PC-3 (cell line): ENCODE measurements around the gene DENND1B. TPM values are rescaled to one million over a fixed set of nuclear protein-coding genes. Genes with fewer than 3 reads are reported as not detected.

Experiments used
- ATAC-seq: fragments of 200-7000 bp; cut with Tn5 transposase; 2 replicates; pipeline ENCODE4 v1.9.1; 2020; ENCODE audit warnings: mild to moderate bottlenecking, moderate library complexity
- BruUV-seq: library from RNA; stranded (reverse); fragments of 400-500 nt; replicated peaks from 2 replicates; lab custom pipeline; 2021; lab: Mats Ljungman, UMichigan
- CTCF ChIA-PET: fragments of 300-600 bp; sonication (Branson Sonifier 250); formaldehyde crosslinking; loops from one replicate; lab custom pipeline; 2022; ENCODE audit warnings: antibody characterized with exemption; lab: Charles Lee
- POLR2A ChIA-PET: fragments of 300-600 bp; sonication (Branson Sonifier 250); formaldehyde crosslinking; loops from one replicate; lab custom pipeline; 2022; ENCODE audit warnings: antibody characterized with exemption; ENCODE audit not compliant: unreplicated experiment; lab: Charles Lee
- DNase-seq: peaks from one replicate; pipeline ENCODE4 v3.0.0-alpha.2; 2015
- H2AFZ ChIP-seq: fragments of 300-600 bp; sonication (generic); 2 replicates; pipeline ENCODE4 v1.6.0; 2016; ENCODE audit warnings: antibody characterized with exemption, low read length
- H3F3A ChIP-seq: fragments of 300-600 bp; sonication (generic); one replicate; pipeline ENCODE4 v1.6.0; 2017; ENCODE audit warnings: antibody characterized with exemption, low read length, control low read depth, mild to moderate bottlenecking; ENCODE audit not compliant: unreplicated experiment
- H3K27ac ChIP-seq: fragments of 300-600 bp; sonication (generic); 2 replicates; pipeline ENCODE4 v1.5.1; 2016; ENCODE audit warnings: mild to moderate bottlenecking, low read length
- H3K27me3 ChIP-seq: fragments of 300-600 bp; sonication (generic); 2 replicates; pipeline ENCODE4 v1.6.1; 2016; ENCODE audit warnings: low read length, mixed read lengths
- H3K36me3 ChIP-seq: fragments of 300-600 bp; sonication (generic); 2 replicates; pipeline ENCODE4 v1.6.1; 2016; ENCODE audit warnings: low read depth, mixed run types, low read length, mixed read lengths
- H3K4me1 ChIP-seq: fragments of 300-600 bp; sonication (generic); 2 replicates; pipeline ENCODE4 v1.5.1; 2016; ENCODE audit warnings: low read length; ENCODE audit not compliant: insufficient read depth
- H3K4me2 ChIP-seq: fragments of 300-600 bp; sonication (generic); 2 replicates; pipeline ENCODE4 v1.6.0; 2016; ENCODE audit warnings: low read length
- H3K4me3 ChIP-seq: fragments of 300-600 bp; sonication (generic); 2 replicates; pipeline ENCODE4 v1.5.1; 2016; ENCODE audit warnings: mild to moderate bottlenecking, low read length, mixed read lengths
- H3K79me2 ChIP-seq: fragments of 300-600 bp; sonication (generic); 2 replicates; pipeline ENCODE4 v1.6.1; 2017; ENCODE audit warnings: low read length, mixed read lengths
- H3K9ac ChIP-seq: fragments of 300-600 bp; sonication (generic); 2 replicates; pipeline ENCODE4 v1.6.0; 2016; ENCODE audit warnings: mild to moderate bottlenecking, low read length
- H3K9me2 ChIP-seq: fragments of 300-600 bp; sonication (generic); replicated peaks from 2 replicates; pipeline ENCODE4 v1.6.1; 2016; ENCODE audit warnings: mixed run types, low read length, mixed read lengths
- H3K9me3 ChIP-seq: fragments of 300-600 bp; sonication (generic); 2 replicates; pipeline ENCODE4 v1.6.1; 2016; ENCODE audit warnings: low read length, mixed read lengths
- H4K20me1 ChIP-seq: fragments of 300-600 bp; sonication (generic); 2 replicates; pipeline ENCODE4 v1.6.1; 2016; ENCODE audit warnings: low read length, mixed read lengths
- CTCF ChIP-seq: fragments of 300-600 bp; sonication (generic); conservative IDR thresholded peaks from 2 replicates; pipeline ENCODE4 v1.5.1; 2017; ENCODE audit warnings: antibody characterized with exemption, low read depth, mild to moderate bottlenecking, low read length
- EZH2 ChIP-seq: fragments of 300-600 bp; sonication (generic); IDR thresholded peaks from one replicate; pipeline ENCODE4 v1.6.1; 2017; ENCODE audit warnings: antibody characterized with exemption, mild to moderate bottlenecking, low read length; ENCODE audit not compliant: unreplicated experiment
- EZH2phosphoT487 ChIP-seq: fragments of 300-600 bp; sonication (generic); IDR thresholded peaks from 2 replicates; pipeline ENCODE4 v1.6.1; 2018; ENCODE audit warnings: mild to moderate bottlenecking, antibody characterized with exemption, low read length, borderline replicate concordance
- intact Hi-C: fragments of 100-400 bp; cut with micrococcal nuclease; formaldehyde crosslinking; loops from 2 replicates; pipeline ENCODE4 v1.9.0; 2023
- total RNA-seq: library from RNA; depleted of rRNA; stranded (reverse); fragments of >200 nt; gene quantifications from 2 replicates; pipeline ENCODE4 v1.2.3, GENCODE V29; 2014

The DENND1B gene
- total RNA-seq, 1 experiment from 2014 or later, result 7.4 TPM

DNA sequence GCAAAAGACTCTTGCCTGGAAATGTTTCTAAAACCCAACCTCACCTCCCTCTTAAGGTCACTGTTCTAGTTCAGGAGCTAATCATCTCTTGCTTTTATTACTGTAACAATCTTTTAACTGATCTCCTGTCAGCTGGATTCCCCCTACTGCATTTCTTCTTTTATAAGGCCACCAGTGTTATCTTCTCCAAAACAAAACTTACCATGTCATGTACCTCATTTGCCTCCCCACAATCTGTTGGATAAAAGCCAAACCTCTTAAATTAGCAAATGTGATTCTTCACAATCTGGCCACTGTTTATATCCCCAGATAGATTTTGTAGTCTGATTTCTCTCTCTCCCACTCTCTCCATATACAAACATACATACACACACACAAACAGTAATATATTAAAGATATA, 143.3 kb downstream of the DENND1B start:
- Histone ChIP-seq H2AFZ (no peak overlapping the region), H3K27ac (no peak overlapping the region), H4K20me1 (no peaks in the 10 kb centered on the region), H3K9me3 (no peaks in the 10 kb centered on the region), H3K4me2 (no peak overlapping the region), H3K27me3 (no peaks in the 10 kb centered on the region), H3K79me2 (no peaks in the 10 kb centered on the region), H3K9ac (no peak overlapping the region), H3K36me3 (no peaks in the 10 kb centered on the region), H3K9me2 (no peaks in the 10 kb centered on the region), H3K4me3 (no peak overlapping the region), H3K4me1 (no peaks in the 10 kb centered on the region), H3F3A (no peaks in the 10 kb centered on the region)
- ATAC-seq (no peak), DNase-seq (no peak)
- no peak for TF ChIP-seq CTCF
- no peak for TF ChIP-seq EZH2phosphoT487
- TF ChIP-seq EZH2, result no peak
- ChIA-PET POLR2A (no interaction called here), CTCF (no interaction called here)
- BruUV-seq, result no TSS peak
- intact Hi-C loops, result no loop called here

DNA sequence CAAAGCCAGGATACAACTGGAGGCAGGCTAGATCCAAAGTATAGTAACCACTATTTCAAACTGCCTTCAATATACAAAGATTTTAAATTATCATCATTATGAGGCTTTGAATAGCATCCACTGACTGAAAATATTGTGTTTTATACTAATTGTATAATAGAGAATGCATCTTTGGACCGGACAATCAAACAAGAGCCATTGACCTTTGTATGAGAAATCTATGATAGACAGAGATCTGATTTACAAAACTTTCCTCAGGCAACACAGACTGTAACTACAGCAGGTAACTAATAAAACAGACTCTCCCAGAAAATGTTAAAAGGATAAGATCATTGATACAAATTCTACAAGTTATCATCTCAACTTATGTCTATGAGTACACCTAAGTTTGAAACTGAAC, 152.9 kb downstream of the DENND1B start:
- H3F3A ChIP-seq, result no peaks in the 10 kb centered on the region

More for the DNA sequence above, 152.9 kb downstream of the DENND1B start:
- BruUV-seq, result no TSS peak
- DNase-seq (no peak), ATAC-seq (no peak)
- Histone ChIP-seq H3K36me3 (no peaks in the 10 kb centered on the region), H3K4me3 (no peak overlapping the region), H3K9me2 (no peaks in the 10 kb centered on the region), H2AFZ (no peak overlapping the region), H3K4me2 (no peak overlapping the region), H3K9ac (no peak overlapping the region), H3K4me1 (no peaks in the 10 kb centered on the region; the same call in 1 of the 2 replicates), H3K79me2 (no peaks in the 10 kb centered on the region), H3K9me3 (no peaks in the 10 kb centered on the region), H4K20me1 (no peaks in the 10 kb centered on the region), H3K27me3 (no peaks in the 10 kb centered on the region), H3K27ac (no peak overlapping the region)
- TF ChIP-seq EZH2 (no peak), EZH2phosphoT487 (no peak), CTCF (no peak)
- CTCF ChIA-PET, result no interaction called here
- intact Hi-C loops, result no loop called here
- POLR2A ChIA-PET, result no interaction called here
